ENCODE results near the gene MARCO.

DNA sequence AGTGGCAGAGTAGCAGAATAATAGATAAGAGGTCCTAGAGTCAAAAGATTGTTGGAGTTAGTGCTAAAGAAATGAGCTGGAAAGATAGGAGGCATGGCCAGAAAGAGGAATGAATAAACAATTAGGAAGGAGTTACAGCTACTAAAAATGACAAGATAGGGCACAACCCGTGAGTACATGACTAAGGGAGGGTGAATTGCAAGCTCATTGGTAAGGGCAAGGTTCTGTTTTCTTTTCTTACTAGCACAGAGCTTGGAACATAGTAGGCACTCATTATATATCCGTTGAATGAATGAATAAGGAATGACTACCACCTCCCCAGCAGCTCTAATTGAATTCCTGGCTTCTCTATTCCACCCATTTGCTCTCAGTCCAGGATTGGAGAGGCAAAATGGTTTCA, 5.7 kb upstream of the MARCO start:
- TF ChIP-seq CTCF (IDR thresholded peaks at IDR 0.05; ENCODE audit: control extremely low read depth in 1 of 3, insufficient read depth in 1 of 3, low read depth in 1 of 3, low read length in 3 of 3), result no peak
- no peak for TF ChIP-seq POLR2AphosphoS5 (IDR thresholded peaks at IDR 0.05; ENCODE audit: low read depth, low read length)

All from H1 (cell line).